Measurements from ENCODE around the gene MSH5.
"Not testable (repeated sequence)": the region's sequence is repeated elsewhere in the genome, so short reads cannot be mapped to it uniquely, and the experiment has no call there.

The MSH5 gene

DNA sequence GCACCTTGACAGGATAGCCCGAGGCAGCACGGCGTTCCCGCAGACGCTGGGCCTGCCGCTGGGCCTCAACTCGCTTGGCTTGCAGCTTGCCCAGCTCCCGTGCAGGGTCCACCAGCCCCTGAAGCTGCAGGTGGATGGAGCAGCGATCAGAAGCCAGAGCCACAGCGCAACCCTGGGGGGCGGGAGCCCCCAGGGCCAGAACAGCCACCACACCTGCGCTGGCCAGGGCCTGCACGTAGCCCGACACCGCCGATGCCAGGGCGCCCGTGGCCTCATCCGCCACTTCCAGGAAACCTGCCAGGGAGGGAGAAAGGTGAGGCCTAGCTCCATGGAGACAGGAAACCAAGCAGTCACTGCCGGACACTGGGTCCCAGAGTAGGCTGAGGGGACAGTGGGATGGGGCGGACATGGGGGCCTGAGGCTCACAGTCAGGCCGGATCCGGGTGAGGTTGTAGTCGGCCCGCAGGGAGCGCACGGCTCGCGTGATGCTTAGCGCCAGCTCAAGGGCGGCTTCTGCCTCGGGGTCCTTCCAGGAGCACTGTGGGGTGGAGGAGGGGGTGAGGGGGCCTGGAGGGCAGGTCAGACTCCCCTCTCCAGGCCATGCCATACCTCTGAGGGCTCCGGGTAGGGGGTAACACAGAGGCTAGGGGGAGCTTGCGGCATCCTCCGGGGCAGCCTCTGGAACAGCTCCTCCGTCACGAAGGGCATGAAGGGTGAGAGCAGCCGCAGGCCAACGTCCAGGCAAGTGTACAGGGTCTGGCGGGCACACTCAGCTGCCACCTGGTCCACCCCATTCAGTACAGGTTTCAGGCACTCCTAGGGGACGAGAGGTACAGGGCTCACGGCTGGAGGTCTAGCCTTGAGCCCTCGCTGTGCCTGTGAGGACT is 39.4 kb downstream of the MSH5 start:
- DNase-seq (ENCODE audit: low spot score): no peak

DNA sequence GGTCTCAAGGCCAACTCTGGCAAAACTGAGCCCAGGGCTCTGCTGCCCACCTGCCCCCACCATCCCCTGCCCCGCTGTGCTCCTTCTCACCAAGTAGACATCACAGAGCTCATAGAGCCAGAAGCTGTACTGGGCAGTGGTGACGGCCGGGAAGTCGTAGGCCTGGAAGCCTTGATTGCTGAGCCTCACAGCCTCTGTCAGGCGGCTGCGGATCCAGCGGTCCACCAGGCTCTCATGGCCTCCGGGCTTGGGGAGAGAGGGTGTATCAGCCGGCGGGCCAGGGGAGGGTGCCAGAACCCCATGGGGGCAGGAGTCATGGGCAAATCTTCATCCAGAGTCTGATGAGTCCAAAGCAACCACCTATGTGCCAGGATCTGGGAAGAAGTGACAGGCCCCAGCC is 40.1 kb downstream of the MSH5 start:
- DNase-seq (ENCODE audit: low spot score): no peak

DNA sequence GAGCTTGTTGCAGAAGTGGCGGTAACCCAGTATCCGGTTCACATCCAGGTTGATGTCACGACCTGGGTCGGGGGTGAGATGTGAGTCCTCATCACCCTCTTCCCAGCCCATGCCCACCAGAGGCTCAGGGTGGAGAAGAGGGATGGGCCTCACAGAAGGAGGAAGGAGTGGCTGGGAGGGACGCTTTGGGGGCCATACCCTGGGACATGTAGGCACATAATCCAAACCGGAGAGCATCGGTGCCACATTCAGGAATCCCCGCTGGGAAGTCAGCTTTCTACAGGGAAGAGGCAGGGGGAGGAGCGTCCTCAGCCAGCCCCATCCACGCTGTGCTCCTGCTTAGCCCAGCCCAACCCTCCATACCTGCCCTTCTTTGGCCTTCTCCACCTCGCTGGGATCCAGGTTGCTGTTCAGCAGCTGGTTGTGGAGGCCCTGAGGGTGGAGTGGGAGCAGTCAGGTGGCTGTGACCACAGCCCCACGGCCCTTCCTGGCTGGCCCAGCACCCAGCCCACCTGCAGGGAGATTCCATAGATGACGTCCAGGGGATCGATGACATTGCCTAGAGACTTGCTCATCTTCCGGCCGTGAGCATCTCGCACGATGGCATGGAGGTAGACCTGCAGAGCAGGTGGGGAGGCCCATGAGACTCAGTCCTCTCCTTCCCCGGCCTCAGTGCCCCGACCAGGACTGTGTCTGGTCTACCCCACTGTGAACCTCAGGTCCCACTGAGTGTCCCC is 40.9 kb downstream of the MSH5 start:
- DNase-seq (ENCODE audit: low spot score): no peak

DNA sequence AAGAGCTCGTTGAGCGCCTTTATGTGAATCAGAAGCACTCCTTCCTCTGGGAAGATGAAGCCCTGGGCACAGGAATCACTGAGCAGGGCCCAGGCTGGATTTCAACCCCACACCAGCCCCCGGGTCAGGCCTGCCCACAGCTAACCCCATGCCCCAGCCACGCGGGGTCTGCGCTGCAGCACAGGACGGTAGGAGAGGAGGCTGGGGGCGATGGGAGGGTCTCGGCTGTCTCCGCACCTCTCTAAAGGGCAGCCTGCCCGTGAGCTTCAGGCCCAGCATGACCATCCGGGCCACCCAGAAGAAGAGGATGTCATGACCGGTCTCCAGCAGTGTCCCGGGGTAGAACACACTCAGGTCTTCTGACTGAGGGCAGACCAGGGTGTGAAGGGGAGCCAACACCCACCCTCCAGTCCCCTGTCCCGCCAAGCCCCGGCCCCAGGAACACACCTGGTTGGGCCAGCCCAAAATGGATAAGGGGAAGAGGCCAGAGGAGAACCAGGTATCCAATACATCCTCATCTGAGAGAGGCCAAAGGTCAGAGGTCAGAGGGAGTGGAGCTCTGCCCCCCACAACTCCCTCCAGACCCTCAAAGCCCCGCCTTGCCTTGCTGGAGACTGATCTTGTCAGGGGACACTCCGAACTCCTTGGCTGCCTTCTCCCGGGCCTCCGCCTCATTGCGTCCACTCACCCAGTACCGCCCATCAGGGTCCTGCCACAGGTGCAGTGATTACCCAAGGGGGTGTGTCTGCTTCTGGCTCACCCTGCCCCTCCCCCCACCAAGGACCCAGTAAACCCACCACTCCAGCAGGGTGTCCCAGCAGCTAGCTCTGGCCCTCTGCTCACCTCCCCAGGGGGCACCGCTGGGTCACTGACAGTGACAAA is 41.7 kb downstream of the MSH5 start:
- DNase-seq (ENCODE audit: low spot score): no peak

DNA sequence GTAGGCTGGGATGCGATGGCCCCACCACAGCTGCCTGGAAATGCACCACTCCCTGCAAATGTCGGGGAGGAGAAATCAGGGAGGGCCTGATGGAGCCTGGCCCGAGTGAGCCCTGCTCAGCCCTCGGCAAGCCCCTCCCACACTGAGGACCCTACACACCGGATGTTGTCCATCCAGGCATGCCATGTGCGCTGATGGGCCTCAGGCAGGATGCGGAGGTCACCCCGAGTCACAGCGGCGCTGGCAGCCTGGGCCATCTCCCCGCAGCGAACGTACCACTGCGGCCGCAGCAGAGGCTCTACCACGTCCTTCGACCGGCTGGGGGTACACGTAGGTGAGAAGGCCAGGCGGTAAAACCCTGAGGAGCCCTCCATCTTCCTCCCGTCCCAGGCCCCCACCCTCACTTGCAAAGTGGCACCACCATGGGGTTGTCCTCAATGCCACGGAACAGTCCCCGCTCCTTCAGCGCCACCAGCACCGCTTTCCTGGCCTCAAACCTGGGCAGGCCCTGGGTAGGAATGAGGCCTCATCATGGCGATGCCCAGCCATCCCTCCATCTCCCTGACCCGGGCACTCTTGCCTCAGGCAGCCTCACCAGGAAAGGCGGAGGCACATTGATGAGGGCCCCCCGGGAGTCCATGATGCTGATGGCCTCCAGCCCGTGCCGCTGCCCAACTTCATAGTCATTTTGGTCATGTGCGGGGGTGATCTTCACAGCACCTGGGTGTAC is 42.5 kb downstream of the MSH5 start:
- no peak for DNase-seq (ENCODE audit: low spot score)

DNA sequence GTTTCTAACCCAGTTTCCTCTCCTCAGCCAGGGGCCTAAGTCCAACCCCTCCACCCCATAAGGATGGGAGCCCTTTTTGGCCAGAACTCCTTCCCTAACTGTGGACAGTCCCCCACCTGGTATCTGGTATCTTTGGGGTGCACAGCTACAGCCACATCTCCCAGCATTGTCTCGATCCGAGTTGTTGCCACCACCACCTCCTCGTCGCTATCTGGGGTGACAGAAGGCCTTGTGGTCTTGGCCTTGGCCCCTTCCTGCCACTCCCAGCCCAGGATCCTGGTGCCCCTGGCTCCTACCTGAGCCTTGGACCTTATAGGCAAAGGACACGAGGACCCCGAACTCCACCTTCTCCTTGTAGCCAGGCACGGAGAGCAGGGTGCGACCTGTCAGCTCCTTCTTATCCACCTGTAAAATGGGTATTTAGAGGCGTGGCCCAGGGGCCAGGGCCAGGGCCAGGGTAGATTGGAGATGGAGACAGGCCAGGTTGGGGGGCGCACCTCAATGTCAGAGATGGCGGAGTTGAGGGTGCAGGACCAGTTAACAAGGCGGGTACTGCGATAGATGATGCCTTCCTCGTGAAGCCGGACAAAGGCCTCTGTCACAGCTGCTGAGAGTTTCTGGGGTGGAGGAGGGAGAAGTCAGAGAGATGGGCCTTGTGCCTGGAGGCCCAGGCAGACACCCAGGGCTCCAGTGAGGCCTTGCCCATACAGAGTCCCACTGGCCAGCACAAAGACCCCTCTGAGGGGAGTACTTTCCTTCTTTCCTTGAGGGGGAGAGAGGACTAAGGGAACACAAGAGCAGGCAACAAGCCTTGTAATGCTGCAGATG is 44.5 kb downstream of the MSH5 start:
- no peak for DNase-seq (ENCODE audit: low spot score)

DNA sequence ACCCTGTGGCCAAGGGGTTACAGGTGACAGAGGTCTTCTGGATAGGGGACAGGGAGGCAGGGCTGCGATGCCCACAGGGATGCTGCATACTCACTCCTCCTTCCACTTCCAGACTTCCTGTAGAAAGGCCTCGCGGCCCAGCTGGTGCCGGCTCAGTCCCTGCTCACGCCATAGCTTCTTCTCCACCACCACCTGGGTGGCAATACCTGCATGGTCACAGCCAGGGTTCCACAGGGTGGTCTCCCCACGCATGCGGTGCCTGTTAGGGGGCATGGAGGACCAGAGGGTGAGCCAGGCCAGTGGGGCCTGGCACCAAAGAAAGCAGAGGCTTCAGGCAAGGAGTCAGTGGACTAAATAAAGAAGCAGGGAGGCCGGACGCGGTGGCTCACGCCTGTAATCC is 45.7 kb downstream of the MSH5 start:
- DNase-seq (ENCODE audit: low spot score): no peak

DNA sequence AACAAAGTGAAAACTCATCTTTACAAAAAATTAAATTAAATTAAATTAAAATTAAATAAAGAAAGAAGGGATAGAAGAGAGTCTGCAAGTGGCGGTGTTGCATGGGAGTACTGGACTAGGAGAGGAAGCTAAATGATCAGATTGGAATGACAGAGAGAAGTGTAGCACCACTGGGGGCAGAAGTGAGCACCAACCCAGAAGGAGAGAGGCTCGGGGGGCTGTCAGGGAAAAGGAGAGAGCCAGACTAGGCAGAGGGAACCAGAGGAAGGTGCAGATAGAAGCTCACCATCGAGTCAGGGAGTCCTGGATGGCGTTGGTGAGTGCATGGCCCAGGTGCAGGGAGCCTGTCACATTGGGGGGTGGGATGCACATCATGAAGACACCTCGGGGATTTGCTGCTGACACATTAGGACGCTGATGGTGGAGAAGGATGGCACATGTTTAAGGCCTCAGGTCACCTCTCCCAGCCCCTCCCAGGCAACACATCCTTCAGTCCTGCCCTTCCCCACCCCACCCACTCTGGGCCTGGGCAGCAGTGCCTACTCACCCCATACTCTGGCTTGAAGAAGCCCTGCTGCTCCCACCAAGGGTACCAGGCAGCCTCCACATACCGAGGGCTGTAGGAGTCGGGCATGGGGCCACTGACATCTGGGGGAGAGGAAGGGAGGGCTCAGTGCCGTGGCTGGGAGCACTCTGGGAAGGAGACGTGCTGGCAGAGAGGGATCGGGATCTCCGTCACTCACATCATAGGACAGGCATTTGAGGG is 51.7 kb downstream of the MSH5 start:
- DNase-seq (ENCODE audit: low spot score): peak; percentile 82

DNA sequence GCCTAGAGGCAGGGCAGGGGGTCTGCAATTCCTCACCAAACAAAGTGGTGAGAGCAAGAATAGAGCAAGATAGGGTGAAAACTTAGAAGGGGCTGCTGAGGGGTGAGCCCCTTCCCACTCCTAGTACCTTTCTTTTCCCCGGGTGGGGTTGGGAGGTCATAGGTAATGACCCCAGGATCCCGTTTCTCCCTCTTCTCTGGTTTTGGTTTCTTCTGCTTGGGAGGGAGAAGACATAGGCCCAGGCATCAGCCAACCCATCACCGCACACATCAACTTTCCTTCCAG is 52.2 kb downstream of the MSH5 start:
- no peak for DNase-seq (ENCODE audit: low spot score)

DNA sequence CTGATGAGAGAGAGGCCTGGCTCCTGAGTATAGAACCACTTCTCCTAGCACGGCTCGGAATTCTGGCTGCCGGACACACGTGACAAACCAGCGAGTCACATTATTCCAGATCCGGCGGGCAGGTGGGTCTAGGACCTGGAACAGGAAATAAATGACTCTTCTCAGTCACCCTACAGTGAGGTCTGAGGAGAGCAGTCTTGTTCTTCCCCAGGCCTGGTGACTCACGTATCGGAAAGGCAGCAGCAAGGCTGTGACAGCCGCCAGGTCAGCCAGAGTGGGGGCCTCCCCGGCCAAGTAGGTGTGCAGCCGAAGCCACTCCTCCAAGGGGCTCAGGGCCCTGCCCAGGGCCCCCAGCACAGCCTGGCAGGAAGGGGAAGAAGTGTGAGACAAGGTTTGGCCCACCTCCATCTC is 53.0 kb downstream of the MSH5 start:
- peak; percentile 8 for DNase-seq (ENCODE audit: low spot score)

DNA sequence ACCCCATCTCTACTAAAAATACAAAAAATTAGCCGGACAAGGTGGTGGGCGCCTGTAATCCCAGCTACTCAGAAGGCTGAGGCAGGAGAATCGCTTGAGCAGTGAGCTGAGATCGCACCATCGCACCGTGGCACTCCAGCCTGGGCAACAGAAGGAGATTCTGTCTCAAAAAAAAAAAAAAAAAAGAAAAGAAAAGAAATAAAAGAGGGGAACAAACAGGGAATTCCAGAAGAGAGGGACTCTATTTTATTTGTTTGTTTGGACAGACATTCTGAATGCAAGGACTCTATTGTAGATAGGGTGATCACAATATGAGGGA is 54.1 kb downstream of the MSH5 start:
- DNase-seq (ENCODE audit: low spot score): not testable (repeated sequence)

DNA sequence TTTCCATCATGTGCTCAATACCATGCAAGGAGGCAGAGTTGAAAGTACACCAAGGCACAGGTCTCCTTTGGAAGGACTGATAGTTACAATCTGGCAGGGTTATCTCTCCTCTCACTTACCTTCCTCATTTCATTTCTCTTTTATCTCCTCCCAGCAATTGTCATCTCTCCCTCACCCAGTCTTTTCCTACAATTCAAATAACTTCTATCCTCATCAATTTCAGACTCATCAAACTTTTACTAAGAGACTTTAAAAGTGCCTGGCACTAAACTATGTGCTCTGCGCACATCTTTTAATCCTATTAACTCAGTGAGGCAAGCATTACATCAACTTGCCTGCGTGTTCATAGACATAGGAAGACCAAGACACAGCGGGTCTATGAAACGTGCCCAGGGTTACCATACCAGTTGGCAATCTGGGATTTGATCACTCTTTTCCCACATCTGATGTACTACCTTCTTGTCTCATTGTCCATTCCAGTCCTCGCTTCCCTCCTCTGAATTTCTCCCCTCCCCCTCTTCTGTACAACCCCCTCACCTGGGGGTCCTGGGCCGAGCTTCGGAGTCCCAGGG is 54.6 kb downstream of the MSH5 start:
- peak; percentile 50 for DNase-seq (ENCODE audit: low spot score)

DNA sequence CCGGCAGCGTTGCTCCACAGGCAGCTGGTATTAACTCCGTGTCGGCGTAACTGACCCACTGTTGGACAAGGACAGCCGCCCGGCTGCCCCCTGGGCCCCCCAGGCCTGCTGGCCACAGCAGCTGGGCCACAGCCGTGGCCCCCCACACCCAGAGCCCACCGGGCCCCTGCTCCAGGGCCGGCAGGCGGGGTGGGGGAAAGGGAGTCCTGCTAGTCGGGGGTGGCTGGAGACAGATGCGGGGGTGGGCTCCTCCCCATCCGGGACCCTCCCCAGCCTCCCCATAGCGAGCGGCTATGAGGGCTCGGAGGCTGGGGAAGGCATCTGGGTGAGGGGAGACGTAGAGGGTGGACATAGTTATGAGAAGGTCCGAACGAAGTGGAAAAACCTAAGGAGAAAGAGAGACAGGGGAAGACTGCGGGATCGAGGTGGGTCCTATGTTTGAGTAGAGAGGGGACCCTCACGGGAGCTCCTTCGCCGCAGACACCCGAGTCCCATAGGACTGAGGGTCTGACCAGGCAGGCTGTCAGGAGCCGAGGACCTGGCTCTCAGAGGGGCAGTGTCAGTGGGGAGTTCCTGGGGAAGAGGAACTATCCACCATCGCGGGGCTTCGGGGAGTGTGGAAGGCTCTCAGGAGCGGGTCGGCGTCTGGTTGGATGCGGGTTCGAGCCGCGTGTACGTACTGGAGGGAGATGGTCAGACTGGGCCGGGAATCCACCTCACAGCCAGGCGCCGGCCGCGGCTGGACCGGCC is 55.2 kb downstream of the MSH5 start:
- peak; percentile 77 for DNase-seq (ENCODE audit: low spot score)

DNA sequence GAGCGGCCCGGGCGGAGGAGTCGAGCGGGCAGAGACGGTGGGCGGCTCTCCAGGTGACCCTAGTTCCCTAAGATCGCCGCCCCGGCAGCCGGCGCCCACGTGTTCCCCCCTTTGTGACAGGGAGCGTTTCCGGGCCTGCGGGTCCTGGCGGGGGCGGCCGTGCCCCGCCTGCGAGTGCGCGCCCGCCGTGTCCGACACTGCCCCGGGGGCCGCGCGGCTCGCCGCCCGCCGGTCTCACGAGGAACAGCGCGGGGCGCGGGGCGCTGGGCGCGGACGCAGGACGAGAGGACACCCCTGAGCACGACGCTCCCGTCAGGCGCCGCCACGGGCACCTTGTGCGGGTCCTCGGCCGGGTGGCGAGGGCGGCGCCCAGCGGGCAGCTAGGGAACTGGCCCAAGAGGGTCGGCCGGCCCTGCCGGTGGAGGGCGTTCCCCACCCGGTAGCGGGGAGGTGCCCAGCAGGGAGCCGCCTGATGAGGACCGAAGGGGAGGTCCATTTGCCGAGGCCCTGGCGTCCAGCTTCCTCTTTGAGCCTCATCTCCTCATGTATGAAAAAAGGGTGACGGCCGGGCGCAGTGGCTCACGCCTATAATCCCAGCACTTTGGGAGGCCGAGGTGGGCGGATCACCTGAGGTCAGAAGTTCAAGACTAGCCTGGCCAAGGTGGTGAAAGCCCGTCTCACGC is 56.0 kb downstream of the MSH5 start, which contains the start of gene VARS1:
TSS of gene VARS1 (minus strand) at position 137 of the 683 bp plus-strand sequence. CDS start 535 bp downstream, outside the sequence.
- DNase-seq (ENCODE audit: low spot score): peak; percentile 97

DNA sequence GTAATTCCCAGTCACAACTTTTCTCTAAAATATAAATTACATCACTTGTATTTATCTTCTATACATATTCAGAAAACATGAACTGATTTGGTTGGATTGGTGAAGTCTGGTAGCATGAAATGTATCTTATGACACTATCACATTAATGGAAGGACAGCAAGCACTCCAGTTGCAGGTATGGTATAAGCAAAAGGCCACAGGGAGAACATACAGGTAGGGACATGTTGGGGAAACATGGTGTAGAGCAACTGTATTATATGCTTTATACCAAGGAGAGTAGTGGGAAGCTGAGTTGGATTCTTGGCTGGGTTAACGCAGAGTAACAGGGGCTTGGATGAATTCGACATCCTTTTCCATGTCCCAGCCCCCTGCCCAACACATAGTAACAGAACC is 57.2 kb downstream of the MSH5 start:
- DNase-seq (ENCODE audit: low spot score): no peak

DNA sequence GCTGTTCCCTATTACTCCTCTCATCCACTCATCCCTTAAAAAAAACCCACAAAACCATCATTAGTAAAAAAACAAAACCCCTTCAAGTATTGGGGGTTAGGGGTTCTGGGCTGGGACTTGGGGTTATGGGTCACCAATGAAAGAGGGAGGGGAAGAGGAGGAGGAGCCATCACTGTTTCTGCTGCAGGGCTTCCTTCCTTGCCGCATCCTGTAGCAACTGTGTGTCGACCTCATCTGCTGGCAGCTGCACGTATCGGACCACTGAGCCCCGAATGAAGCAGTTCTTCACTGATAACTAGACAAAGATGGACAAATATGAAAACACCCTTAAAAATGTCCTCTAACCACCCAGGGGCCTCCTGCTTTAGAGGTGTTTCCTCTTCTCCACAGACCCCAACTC is 57.8 kb downstream of the MSH5 start:
- no peak for DNase-seq (ENCODE audit: low spot score)

DNA sequence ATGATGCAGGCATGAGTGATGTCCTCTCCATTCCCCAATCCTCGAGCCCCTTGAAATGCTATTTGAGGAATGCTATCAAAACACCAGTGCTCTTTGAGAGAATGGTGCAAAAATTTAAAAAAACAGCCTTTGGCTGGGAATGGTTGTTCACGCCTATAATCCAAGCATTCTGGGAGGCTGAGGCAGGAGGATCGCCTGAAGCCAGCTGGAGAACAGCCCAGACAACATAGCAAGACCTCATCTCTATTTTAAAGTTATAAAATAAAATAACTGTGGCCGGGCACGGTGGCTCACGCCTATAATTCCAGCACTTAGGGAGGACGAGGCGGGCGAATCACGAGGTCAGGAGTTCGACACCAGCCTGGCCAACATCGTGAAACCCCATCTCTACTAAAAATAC is 60.0 kb downstream of the MSH5 start:
- DNase-seq (ENCODE audit: low spot score): peak; percentile 28
